ENCODE results near the gene ASMTL.
"Not testable (repeated sequence)": the region's sequence is repeated elsewhere in the genome, so short reads cannot be mapped to it uniquely, and the experiment has no call there.

Gene ASMTL

GRCh38 chrX:1387141-1387776 is 65.5 kb downstream of the ASMTL start:
- peak in 1 of 2 donors; percentile 18 for DNase-seq

GRCh38 chrX:1386338-1387127 is 66.2 kb downstream of the ASMTL start:
- DNase-seq, result peak in 1 of 2 donors; percentile 21

GRCh38 chrX:1385253-1386223 is 67.2 kb downstream of the ASMTL start:
- DNase-seq, result peak in 1 of 2 donors; percentile 17

- peak in 1 of 2 donors; percentile 19 for DNase-seq
Observed at GRCh38 chrX:1384658-1385252, 68.0 kb downstream of the ASMTL start.

DNA sequence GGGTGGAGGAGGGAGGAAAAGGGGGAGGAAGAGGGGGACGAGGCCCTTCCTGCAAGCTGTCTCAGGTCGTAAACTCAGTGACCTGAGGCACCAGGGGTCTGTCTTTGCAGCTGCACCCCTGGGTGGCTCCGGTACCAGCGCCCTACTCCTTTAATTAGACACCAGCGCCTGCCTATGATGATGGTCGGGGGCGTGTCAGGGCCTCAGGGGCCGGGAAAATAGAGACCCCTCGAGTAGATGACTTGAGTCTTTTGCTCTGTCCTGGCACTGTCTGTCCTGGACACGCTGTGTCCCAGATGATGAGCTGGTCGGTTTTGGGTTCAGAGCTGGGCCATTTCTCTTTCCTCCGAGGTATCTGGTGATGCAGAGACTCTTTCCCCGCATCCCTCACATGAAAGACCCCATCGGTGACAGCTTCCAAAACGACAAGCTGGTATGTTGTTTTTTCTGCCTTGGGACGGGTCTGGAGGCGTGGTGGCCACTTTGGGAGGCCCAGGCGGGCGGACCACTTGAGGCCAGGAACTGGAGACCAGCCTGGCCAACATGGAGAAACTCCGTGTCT is 72.0 kb downstream of the ASMTL start:
- DNase-seq, result peak in 1 of 2 donors; percentile 30

DNA sequence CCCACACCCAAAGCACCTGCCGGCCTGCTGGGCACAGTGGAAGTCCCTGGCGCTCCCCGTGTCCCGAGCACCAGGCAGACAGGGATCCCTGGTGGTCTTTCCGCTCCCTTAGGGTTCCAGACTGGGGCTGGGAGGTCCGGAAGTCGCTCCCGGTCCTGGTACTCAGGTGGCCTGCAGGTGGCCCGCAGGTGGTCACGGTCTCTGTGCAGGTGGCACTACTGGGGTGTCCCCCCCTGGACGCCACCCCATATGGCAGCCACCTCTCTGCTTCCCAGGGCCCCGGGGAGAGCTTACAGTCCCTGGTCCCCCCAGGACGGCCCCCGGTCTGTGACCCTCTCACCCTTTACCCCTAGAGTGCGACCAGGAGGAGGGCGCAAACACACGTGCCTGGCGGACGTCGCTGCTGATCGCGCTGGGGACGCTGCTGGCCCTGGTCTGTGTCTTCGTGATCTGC is 74.4 kb downstream of the ASMTL start:
- no peak for DNase-seq

GRCh38 chrX:1368385-1368698 is 84.4 kb downstream of the ASMTL start:
- no peak for DNase-seq

DNA sequence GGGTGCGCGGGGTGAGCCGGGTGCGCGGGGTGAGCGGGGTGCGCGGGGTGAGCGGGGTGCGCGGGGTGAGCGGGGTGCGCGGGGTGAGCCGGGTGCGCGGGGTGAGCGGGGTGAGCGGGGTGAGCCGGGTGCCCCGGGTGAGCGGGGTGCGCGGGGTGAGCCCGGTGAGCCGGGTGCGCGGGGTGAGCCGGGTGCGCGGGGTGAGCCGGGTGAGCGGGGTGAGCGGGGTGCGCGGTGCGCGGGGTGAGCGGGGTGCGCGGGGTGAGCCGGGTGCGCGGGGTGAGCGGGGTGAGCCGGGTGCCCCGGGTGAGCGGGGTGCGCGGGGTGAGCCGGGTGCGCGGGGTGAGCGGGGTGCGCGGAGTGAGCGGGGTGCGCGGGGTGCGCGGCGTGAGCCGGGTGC is 86.3 kb downstream of the ASMTL start:
- DNase-seq, result not testable (repeated sequence)

- no peak for DNase-seq
Observed at GRCh38 chrX:1361910-1362309, 90.8 kb downstream of the ASMTL start.

DNA sequence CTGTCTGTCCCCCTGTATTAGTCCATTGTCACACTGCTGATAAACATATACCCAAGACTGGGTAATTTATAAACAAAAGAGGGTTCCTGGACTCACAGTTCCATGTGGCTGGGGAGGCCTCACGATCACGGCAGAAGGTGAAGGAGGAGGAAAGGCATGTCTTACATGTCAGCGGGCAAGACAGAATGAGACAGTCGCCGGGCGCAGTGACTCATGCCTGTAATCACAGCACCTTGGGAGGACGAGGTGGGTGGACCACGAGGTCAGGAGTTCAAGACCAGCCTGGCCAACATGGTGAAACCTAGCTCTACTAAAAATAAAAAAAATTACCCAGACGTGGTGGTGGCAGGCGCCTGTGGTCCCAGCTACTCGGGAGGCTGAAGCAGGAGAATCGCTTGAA is 91.4 kb downstream of the ASMTL start:
- no peak for DNase-seq

DNA sequence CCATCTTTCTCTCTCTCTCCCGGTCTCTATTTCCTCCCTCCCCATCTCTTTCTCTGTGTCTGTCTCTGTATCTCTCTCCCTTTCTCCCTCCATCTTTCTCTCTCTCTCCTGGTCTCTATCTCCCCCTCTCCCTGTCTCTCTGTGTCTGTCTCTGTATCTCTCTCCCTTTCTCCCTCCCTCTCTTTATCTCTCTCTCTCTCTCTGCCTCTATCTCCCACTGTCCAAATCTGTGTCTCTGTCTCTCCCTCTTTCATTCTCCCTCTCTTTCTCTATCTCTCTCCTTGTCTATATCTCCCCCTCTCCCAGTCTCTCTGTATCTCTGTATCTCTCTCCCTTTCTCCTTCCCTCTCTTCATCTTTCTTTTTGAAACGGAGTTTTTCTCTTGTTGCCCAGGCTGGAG is 92.5 kb downstream of the ASMTL start:
- no peak for DNase-seq

GRCh38 chrX:1359477-1359873 is 93.2 kb downstream of the ASMTL start:
- DNase-seq, result no peak

- no peak for DNase-seq
Observed at GRCh38 chrX:1358793-1359476, 93.8 kb downstream of the ASMTL start.

DNA sequence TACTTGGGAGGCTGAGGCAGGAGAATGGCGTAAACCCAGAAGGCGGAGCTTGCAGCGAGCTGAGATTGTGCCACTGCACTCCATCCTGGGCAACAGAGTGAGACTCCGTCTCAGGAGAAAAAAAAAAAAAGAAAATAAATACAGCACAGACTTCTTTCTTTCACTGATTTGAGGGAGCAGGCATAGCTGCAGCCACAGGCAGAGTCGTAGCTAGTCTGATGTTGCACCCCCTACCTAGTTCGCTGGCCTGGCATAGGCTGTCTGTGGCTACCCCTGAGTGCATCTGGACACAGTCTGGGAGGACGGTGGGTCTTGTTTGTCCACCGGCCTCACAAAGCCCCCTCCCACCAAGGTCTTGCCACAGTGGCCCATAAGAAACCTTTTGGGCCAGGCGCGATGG is 94.7 kb downstream of the ASMTL start:
- no peak for DNase-seq

GRCh38 chrX:1355131-1356046 is 97.3 kb downstream of the ASMTL start:
- DNase-seq, result no peak

DNA sequence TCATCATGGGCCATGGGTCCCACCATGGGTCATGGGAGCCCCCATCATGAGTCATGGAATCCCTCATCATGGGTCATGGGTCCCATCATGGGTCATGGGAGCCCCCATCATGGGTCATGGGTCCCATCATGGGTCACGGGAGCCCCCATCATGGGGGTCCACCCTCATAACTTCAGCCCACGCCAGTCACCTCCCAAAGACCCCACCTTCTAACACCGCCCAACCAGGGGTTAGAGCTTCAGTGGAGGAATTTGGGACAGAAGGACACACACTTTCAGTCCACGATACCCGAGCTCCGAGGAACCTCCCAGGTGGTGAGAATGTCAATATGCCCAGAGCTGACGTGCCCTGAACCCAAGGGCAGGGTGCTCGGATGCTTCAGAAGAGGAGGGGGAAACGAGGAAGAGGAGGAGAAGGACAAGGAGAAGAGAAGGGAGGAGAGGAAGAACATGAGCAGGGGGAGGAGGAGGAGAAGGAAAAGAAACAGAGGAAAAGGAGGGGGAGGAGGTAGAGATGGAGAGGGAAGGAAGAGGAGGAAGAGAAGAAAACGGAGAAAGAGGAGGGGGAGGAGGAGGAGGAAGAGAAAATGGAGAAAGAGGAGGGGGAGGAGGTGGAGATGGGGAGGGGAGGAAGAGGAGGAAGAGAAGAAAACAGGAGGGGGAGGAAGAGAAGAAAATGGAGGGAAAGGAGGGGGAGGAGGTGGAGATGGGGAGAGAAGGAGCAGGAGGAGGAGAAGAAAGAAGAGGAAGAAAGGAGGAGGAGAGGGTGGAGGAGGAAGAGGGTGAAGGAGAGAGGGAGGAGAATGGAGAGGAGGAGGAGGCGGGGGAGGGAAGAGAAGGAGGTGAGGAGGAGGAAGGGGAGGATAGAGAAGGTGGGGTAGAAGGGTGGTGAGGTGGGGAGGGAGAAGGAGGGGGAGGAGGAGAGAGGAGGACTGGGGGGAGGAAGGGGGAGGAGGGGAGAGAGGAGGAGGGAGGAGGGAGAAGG is 98.4 kb downstream of the ASMTL start:
- no peak for DNase-seq

Data from stimulated activated CD4-positive, alpha-beta T cell treated with anti-CD3 and anti-CD28 coated beads, Interleukin-2, amount 100 ng/mL, for 24 hours (primary cell).